Fibroblast of peridontal ligament (primary cell): ENCODE data around the gene JPH4.
A peak's percentile ranks its signal among the peaks of the same experiment; 100 is the strongest.

Source experiments
- DNase-seq: peaks from one replicate; pipeline ENCODE4 v3.0.0-alpha.2; 2010; ENCODE audit errors: extremely low read depth

The JPH4 gene

GRCh38 chr14:23579739-23580138, 1.1 kb upstream of the JPH4 start:
- DNase-seq: no peak

GRCh38 chr14:23579311-23579630, 681 bp upstream of the JPH4 start:
- no peak for DNase-seq

GRCh38 chr14:23577710-23578392, 739 bp downstream of the JPH4 start:
- DNase-seq: no peak

- DNase-seq: no peak
Observed at GRCh38 chr14:23577004-23577681, 1.4 kb downstream of the JPH4 start.

GRCh38 chr14:23573384-23574015, 5.1 kb downstream of the JPH4 start:
- DNase-seq: no peak

GRCh38 chr14:23572836-23573235, 5.8 kb downstream of the JPH4 start:
- no peak for DNase-seq

- DNase-seq: no peak
Observed at GRCh38 chr14:23572524-23572828, 6.1 kb downstream of the JPH4 start.

- no peak for DNase-seq
Observed at GRCh38 chr14:23571701-23572523, 6.7 kb downstream of the JPH4 start.

GRCh38 chr14:23570806-23571483, 7.6 kb downstream of the JPH4 start:
- no peak for DNase-seq

- DNase-seq: no peak
Observed at GRCh38 chr14:23569443-23570151, 9.0 kb downstream of the JPH4 start.

- no peak for DNase-seq
Observed at GRCh38 chr14:23568600-23569331, 9.8 kb downstream of the JPH4 start.

- no peak for DNase-seq
Observed at GRCh38 chr14:23568021-23568599, 10.5 kb downstream of the JPH4 start.

- DNase-seq: peak; percentile 53
Observed at GRCh38 chr14:23567186-23568020, 11.2 kb downstream of the JPH4 start, which contains the start of gene AP1G2. TSS of gene AP1G2 (minus strand) at chr14:23567791. CDS start at chr14:23567314, 477 bp downstream.

GRCh38 chr14:23566778-23567185, 11.8 kb downstream of the JPH4 start:
- peak; percentile 36 for DNase-seq

- DNase-seq: no peak
Observed at GRCh38 chr14:23566112-23566777, 12.3 kb downstream of the JPH4 start.

- DNase-seq: no peak
Observed at GRCh38 chr14:23565626-23566025, 13.0 kb downstream of the JPH4 start.

- no peak for DNase-seq
Observed at GRCh38 chr14:23564876-23565275, 13.7 kb downstream of the JPH4 start.

GRCh38 chr14:23564181-23564812, 14.3 kb downstream of the JPH4 start:
- no peak for DNase-seq
